Measurements from ENCODE around the gene MYH7B.

Gene MYH7B

DNA sequence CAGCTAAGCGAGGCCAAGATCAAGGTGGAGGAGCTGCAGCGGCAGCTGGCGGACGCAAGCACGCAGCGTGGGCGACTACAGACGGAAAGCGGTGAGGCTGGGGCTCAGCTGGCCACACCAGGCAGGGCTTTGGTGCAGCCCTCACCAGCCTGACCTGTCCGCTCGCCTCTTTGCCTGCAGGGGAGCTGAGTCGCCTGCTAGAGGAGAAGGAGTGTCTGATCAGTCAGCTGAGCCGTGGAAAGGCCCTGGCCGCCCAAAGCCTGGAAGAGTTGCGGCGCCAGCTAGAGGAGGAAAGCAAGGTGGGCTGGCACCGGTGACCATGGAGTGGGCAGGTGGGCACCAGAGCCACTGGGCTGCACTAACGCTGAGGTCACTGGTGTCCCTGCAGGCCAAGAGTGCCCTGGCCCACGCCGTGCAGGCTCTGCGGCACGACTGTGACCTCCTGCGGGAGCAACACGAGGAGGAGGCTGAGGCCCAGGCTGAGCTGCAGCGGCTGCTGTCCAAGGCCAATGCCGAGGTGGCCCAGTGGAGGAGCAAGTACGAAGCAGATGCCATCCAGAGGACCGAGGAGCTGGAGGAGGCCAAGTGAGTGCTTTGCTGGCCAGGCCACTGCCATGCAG, 42.8 kb downstream of the MYH7B start:
- H3K4me3 ChIP-seq (ENCODE audit: insufficient read depth, low read depth, low read length): no peak overlapping the region
- H3K9me3 ChIP-seq (ENCODE audit: control insufficient read depth, low read length): no peaks in the 10 kb centered on the region
- no peaks in the 10 kb centered on the region for H3K4me1 ChIP-seq (ENCODE audit: control insufficient read depth, insufficient read depth, low read length)
- 92% methylated on average over 28 of the region's 28 CpGs for WGBS, 2 experiments
- no peak overlapping the region for H3K27ac ChIP-seq (ENCODE audit: insufficient read depth, low read depth, low read length, poor library complexity, severe bottlenecking)
- H3K36me3 ChIP-seq (ENCODE audit: control insufficient read depth, insufficient read depth, low read length): peaks cover 34% of the 10 kb centered on the region
- no peaks in the 10 kb centered on the region for H3K27me3 ChIP-seq (ENCODE audit: control insufficient read depth, insufficient read depth, low read length, poor library complexity, severe bottlenecking)

DNA sequence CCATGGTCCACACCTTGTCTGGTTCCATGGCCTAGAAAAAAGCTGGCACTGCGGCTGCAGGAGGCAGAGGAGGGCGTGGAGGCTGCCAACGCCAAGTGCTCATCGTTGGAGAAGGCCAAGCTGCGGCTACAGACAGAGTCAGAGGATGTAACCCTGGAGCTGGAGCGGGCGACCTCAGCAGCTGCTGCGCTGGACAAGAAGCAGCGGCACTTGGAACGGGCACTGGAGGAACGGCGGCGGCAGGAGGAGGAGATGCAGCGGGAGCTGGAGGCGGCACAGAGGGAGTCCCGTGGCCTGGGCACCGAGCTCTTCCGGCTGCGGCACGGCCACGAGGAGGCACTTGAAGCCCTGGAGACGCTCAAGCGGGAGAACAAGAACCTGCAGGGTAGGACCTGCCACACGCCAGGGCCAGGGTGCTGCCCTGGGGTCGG, 43.4 kb downstream of the MYH7B start:
- WGBS, 2 experiments: 96% methylated on average over 25 of the region's 25 CpGs
- peaks cover 35% of the 10 kb centered on the region for H3K36me3 ChIP-seq (ENCODE audit: control insufficient read depth, insufficient read depth, low read length)
- H3K4me1 ChIP-seq (ENCODE audit: control insufficient read depth, insufficient read depth, low read length): no peaks in the 10 kb centered on the region

DNA sequence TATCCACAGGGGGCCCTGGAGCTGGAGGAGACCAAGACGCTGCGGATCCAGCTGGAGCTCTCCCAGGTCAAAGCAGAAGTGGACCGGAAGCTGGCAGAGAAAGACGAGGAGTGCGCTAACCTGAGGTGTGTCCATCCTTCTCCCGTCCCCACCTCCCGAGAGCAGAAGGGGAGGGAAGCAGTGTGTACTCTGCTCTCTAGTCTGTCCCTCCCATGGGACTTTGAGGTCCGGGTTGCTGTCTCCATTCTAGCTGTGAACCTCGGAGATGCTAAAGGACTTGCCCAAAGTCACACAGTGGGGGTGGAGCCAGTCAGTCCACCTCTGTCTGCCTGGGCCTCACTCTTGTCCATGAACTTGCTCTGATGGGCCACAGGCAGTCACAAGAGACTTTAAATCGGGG, 44.1 kb downstream of the MYH7B start:
- no peak overlapping the region for H3K4me3 ChIP-seq (ENCODE audit: insufficient read depth, low read depth, low read length)
- peaks cover 42% of the 10 kb centered on the region for H3K36me3 ChIP-seq (ENCODE audit: control insufficient read depth, insufficient read depth, low read length)
- WGBS, 2 experiments: 91 to 94% methylated on average over 10 of the region's 10 CpGs

More for the DNA sequence above, 43.4 kb downstream of the MYH7B start:
- H3K27me3 ChIP-seq (ENCODE audit: control insufficient read depth, insufficient read depth, low read length, poor library complexity, severe bottlenecking): no peaks in the 10 kb centered on the region
- no peaks in the 10 kb centered on the region for H3K9me3 ChIP-seq (ENCODE audit: control insufficient read depth, low read length)
- H3K4me3 ChIP-seq (ENCODE audit: insufficient read depth, low read depth, low read length): no peak overlapping the region
- H3K27ac ChIP-seq (ENCODE audit: insufficient read depth, low read depth, low read length, poor library complexity, severe bottlenecking): no peak overlapping the region

DNA sequence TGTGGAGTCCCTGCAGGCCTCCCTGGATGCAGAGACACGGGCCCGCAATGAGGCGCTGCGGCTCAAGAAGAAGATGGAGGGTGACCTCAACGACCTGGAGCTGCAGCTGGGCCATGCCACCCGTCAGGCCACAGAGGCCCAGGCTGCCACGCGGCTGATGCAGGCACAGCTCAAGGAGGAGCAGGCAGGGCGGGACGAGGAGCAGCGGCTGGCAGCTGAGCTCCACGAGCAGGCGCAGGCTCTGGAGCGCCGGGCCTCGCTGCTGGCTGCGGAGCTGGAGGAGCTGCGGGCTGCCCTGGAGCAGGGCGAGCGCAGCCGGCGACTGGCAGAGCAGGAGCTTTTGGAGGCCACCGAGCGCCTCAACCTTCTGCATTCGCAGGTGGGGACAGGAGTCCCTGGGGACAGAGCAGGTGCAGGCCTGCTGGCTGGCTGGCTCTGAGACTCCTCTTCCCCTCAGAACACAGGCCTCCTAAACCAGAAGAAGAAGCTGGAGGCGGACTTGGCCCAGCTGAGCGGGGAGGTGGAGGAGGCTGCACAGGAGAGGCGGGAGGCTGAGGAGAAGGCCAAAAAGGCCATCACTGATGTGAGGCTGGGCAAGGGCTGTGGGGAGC, 44.7 kb downstream of the MYH7B start:
- H3K27me3 ChIP-seq (ENCODE audit: control insufficient read depth, insufficient read depth, low read length, poor library complexity, severe bottlenecking): no peaks in the 10 kb centered on the region
- H3K4me1 ChIP-seq (ENCODE audit: control insufficient read depth, insufficient read depth, low read length): no peaks in the 10 kb centered on the region
- H3K9me3 ChIP-seq (ENCODE audit: control insufficient read depth, low read length): no peaks in the 10 kb centered on the region
- peaks cover 48% of the 10 kb centered on the region for H3K36me3 ChIP-seq (ENCODE audit: control insufficient read depth, insufficient read depth, low read length)
- no peak overlapping the region for H3K4me3 ChIP-seq (ENCODE audit: insufficient read depth, low read depth, low read length)
- H3K27ac ChIP-seq (ENCODE audit: insufficient read depth, low read depth, low read length, poor library complexity, severe bottlenecking): no peak overlapping the region
- 97% methylated on average over 28 of the region's 28 CpGs for WGBS, 2 experiments

More for the DNA sequence above, 44.1 kb downstream of the MYH7B start:
- H3K9me3 ChIP-seq (ENCODE audit: control insufficient read depth, low read length): no peaks in the 10 kb centered on the region
- no peaks in the 10 kb centered on the region for H3K27me3 ChIP-seq (ENCODE audit: control insufficient read depth, insufficient read depth, low read length, poor library complexity, severe bottlenecking)
- no peaks in the 10 kb centered on the region for H3K4me1 ChIP-seq (ENCODE audit: control insufficient read depth, insufficient read depth, low read length)
- H3K27ac ChIP-seq (ENCODE audit: insufficient read depth, low read depth, low read length, poor library complexity, severe bottlenecking): no peak overlapping the region

DNA sequence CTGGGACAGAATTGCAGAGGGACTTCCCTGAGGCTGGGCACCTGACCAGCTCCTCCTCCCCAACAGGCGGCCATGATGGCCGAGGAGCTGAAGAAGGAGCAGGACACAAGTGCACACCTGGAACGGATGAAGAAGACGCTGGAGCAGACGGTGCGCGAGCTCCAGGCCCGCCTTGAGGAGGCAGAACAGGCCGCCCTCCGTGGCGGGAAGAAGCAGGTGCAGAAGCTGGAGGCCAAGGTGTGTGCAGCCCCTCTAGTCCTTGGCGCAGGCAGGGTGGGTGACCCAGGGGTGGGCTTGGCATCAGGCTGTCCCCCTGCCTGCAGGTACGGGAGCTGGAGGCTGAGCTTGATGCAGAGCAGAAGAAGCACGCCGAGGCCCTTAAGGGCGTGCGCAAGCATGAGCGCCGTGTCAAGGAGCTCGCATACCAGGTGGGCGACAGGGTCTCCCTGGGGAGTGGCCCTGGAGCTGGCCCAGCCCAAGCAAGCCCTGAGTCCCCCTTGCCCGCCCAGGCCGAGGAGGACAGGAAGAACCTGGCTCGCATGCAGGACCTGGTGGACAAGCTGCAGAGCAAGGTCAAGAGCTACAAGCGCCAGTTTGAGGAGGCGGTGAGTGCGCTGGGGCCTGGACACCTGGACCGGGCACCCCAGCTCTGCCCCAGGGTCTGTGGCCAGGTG, 45.4 kb downstream of the MYH7B start:
- WGBS, 2 experiments: 95 to 96% methylated on average over 28 of the region's 28 CpGs

DNA sequence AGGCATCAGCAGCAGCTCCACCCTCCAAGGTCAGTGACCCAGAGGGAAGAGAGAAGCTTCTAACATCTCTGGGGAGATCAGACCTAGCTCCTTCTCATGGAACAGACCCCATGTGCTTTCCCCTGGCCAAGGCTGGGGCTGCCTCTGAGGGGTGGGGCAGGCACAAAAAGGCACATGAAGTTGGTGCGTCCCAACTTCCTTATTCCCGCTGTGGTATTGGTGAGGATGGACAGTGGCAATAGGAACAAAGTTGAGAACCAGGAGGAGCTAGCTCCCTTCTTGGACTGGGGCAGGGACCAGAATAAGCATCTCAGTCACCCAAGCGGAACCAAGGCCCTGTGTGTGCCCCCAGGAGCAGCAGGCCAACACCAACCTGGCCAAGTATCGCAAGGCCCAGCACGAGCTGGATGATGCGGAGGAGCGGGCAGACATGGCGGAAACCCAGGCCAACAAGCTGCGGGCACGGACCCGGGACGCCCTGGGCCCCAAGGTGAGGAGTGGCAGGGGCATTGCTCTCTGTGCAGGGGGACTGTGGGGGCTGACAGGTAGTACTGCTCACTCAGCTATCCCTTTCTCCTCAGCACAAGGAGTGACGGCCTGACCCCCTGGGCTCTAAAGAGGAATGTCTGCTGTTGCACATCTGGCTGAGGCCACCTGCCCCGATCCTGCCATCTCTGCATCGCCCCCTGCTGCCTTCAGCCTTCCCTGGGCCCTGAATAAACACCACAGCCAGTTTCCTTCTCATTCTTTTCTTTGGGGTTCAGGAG, 46.1 kb downstream of the MYH7B start:
- H3K27ac ChIP-seq (ENCODE audit: insufficient read depth, low read depth, low read length, poor library complexity, severe bottlenecking): no peak overlapping the region
- WGBS, 2 experiments: 91 to 93% methylated on average over 15 of the region's 15 CpGs
- H3K36me3 ChIP-seq (ENCODE audit: control insufficient read depth, insufficient read depth, low read length): peaks cover 58% of the 10 kb centered on the region
- H3K4me1 ChIP-seq (ENCODE audit: control insufficient read depth, insufficient read depth, low read length): no peaks in the 10 kb centered on the region
- no peaks in the 10 kb centered on the region for H3K27me3 ChIP-seq (ENCODE audit: control insufficient read depth, insufficient read depth, low read length, poor library complexity, severe bottlenecking)
- no peaks in the 10 kb centered on the region for H3K9me3 ChIP-seq (ENCODE audit: control insufficient read depth, low read length)
- no peak overlapping the region for H3K4me3 ChIP-seq (ENCODE audit: insufficient read depth, low read depth, low read length)

More for the DNA sequence above, 45.4 kb downstream of the MYH7B start:
- no peak overlapping the region for H3K4me3 ChIP-seq (ENCODE audit: insufficient read depth, low read depth, low read length)
- H3K27me3 ChIP-seq (ENCODE audit: control insufficient read depth, insufficient read depth, low read length, poor library complexity, severe bottlenecking): no peaks in the 10 kb centered on the region
- no peaks in the 10 kb centered on the region for H3K4me1 ChIP-seq (ENCODE audit: control insufficient read depth, insufficient read depth, low read length)
- H3K9me3 ChIP-seq (ENCODE audit: control insufficient read depth, low read length): no peaks in the 10 kb centered on the region
- H3K27ac ChIP-seq (ENCODE audit: insufficient read depth, low read depth, low read length, poor library complexity, severe bottlenecking): no peak overlapping the region
- H3K36me3 ChIP-seq (ENCODE audit: control insufficient read depth, insufficient read depth, low read length): peaks cover 51% of the 10 kb centered on the region

DNA sequence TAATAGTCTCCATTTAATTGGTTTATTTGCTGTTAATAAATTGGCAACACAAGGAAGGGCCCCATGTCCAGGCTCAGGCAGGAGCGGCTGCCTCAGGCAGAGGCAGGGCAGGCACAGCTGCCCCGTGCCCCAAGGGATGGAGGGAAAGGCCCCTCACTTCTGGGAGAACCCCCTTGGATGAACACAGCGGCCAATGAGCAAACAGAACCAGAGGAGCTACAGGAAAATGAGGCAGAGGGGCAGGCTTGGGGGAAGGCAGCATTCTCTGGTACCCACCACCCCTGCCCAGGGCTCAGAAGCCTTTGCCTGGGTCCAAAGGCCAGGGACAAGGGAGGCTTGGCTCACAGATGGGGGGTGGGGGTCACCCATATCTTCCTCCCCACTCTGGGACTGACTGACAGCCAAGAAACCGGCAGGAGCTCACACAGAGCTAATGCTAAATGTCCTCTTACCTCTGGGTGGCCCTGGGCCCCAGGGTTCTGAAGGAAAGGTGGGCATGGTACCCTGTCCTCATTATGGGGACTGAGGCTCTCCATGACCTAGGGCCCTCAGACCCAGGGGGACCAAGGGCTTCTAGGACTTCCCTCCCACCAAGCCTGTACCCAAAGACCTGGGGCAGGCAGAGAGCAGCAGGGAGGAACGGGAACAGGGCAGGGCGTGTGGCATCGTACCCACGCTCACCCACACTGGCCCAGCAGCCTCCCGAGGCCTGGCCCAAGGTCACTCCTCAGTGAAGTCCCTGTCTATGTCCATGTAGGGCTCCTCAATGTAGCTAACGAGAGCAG, 47.0 kb downstream of the MYH7B start:
- Histone ChIP-seq H3K27ac (ENCODE audit: insufficient read depth, low read depth, low read length, poor library complexity, severe bottlenecking) (no peak overlapping the region), H3K9me3 (ENCODE audit: control insufficient read depth, low read length) (no peaks in the 10 kb centered on the region), H3K4me3 (ENCODE audit: insufficient read depth, low read depth, low read length) (no peak overlapping the region), H3K4me1 (ENCODE audit: control insufficient read depth, insufficient read depth, low read length) (no peaks in the 10 kb centered on the region), H3K27me3 (ENCODE audit: control insufficient read depth, insufficient read depth, low read length, poor library complexity, severe bottlenecking) (no peaks in the 10 kb centered on the region), H3K36me3 (ENCODE audit: control insufficient read depth, insufficient read depth, low read length) (peaks cover 64% of the 10 kb centered on the region)
- 86 to 87% methylated on average over 10 of the region's 10 CpGs for WGBS, 2 experiments

DNA sequence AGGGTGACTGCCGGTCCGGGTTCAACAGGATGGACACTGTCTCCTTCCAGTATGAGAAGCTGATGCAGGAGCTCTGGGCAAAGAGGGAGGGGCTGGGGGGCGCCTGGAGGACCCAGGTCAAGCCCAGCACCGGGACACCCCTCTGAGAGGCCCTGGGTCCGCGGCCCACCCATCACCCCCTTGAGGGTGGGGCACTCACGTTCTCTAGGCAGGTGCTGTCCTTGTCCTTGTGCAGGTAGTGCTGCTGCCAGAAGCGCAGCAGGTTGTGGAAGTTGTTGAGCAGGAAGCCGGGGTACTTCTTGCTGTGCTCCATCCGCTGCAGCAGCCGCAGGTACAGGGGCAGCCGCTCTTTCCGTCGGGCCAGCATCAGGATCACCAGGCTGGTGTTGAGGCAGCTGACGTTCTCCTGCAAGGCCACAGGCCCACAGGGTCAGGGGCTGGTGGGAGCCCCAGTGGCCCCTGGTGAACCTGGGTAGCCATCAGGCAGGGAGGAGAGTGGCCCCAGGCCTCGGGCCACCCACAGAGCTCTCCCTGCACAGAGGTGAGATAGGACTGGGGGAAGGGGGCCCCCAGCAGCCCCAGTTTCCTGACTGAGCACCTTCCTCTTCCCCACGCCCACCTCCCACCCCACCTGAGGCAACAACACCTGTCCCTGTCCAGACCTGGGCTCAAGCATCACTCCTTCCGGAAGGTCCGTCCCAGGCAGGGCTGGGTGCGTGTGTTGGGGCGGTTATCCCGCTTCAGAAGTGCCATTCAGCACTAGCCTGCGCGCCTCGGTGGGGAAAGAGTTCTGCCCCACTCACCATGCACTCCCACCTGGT, 47.8 kb downstream of the MYH7B start:
- 94 to 96% methylated on average over 25 of the region's 25 CpGs for WGBS, 2 experiments
- H3K4me1 ChIP-seq (ENCODE audit: control insufficient read depth, insufficient read depth, low read length): no peaks in the 10 kb centered on the region

DNA sequence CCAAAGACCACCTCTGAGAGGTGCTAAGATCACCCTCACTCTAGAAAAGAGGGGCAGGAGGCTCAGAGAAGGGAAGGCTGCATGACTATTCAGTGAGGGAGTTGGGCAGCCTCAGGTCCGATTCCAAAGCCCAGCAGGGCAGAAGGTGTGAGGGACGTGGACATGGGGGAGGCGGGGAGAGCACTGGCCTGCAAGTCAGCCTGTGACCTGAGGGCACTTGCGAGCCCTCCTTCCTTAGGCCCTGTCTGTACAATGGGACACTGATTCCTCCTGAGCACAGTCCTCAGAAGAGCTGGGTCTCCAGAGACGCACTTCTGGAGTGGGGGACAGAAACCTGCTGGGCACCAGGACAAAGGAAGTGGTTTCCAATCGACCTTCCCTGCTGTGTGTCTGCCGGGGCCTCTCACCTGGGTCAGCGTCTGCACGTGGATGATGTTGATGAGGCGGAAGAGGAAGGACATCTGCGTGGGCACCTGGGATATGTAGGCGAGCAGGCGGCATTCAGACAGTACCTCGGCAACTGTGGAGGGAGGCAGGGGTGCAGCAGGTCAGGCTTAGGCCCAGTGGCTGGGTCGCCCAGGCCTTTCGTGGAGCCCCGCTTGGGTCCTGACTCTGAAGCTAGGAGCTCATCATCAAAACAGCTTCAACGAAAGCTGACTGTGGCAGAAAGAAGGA, 48.5 kb downstream of the MYH7B start:
- 90 to 91% methylated on average over 18 of the region's 18 CpGs for WGBS, 2 experiments
- no peak overlapping the region for H3K27ac ChIP-seq (ENCODE audit: insufficient read depth, low read depth, low read length, poor library complexity, severe bottlenecking)
- no peak overlapping the region for H3K4me3 ChIP-seq (ENCODE audit: insufficient read depth, low read depth, low read length)
- H3K9me3 ChIP-seq (ENCODE audit: control insufficient read depth, low read length): no peaks in the 10 kb centered on the region
- no peaks in the 10 kb centered on the region for H3K27me3 ChIP-seq (ENCODE audit: control insufficient read depth, insufficient read depth, low read length, poor library complexity, severe bottlenecking)
- no peaks in the 10 kb centered on the region for H3K4me1 ChIP-seq (ENCODE audit: control insufficient read depth, insufficient read depth, low read length)
- H3K36me3 ChIP-seq (ENCODE audit: control insufficient read depth, insufficient read depth, low read length): peaks cover 76% of the 10 kb centered on the region

More for the DNA sequence above, 47.8 kb downstream of the MYH7B start:
- peaks cover 69% of the 10 kb centered on the region for H3K36me3 ChIP-seq (ENCODE audit: control insufficient read depth, insufficient read depth, low read length)
- no peak overlapping the region for H3K4me3 ChIP-seq (ENCODE audit: insufficient read depth, low read depth, low read length)
- no peaks in the 10 kb centered on the region for H3K9me3 ChIP-seq (ENCODE audit: control insufficient read depth, low read length)
- no peak overlapping the region for H3K27ac ChIP-seq (ENCODE audit: insufficient read depth, low read depth, low read length, poor library complexity, severe bottlenecking)
- H3K27me3 ChIP-seq (ENCODE audit: control insufficient read depth, insufficient read depth, low read length, poor library complexity, severe bottlenecking): no peaks in the 10 kb centered on the region

Measured in ectodermal cell (in vitro differentiated cells).